RWPE1 (cell line): ENCODE data around the gene ARHGAP35.
A peak's percentile ranks its signal among the peaks of the same experiment; 100 is the strongest.
"Not testable (repeated sequence)": the region's sequence is repeated elsewhere in the genome, so short reads cannot be mapped to it uniquely, and the experiment has no call there.

Experiments used
- CTCF ChIA-PET: fragments of 350-600 bp; sonication (Branson Sonifier 250); formaldehyde crosslinking; extraction: SDS; loops from one replicate; lab custom pipeline; 2021; lab: Yijun Ruan, JAX
- POLR2A ChIA-PET: fragments of 400-600 bp; formaldehyde crosslinking; extraction: SDS; loops from one replicate; lab custom pipeline; 2020; ENCODE audit warnings: antibody characterized with exemption; ENCODE audit not compliant: low non-redundant PET; lab: Yijun Ruan, JAX
- DNase-seq: peaks from one replicate; pipeline ENCODE4 v3.0.0; 2012; ENCODE audit warnings: low spot score
- H3K27ac ChIP-seq: fragments of 450-650 bp; 2 replicates; pipeline ENCODE4 v1.5.1; 2017
- CTCF ChIP-seq: fragments of 450-650 bp; conservative IDR thresholded peaks from 2 replicates; pipeline ENCODE4 v1.5.1; 2017; ENCODE audit warnings: low read depth, mild to moderate bottlenecking

The ARHGAP35 gene

DNA sequence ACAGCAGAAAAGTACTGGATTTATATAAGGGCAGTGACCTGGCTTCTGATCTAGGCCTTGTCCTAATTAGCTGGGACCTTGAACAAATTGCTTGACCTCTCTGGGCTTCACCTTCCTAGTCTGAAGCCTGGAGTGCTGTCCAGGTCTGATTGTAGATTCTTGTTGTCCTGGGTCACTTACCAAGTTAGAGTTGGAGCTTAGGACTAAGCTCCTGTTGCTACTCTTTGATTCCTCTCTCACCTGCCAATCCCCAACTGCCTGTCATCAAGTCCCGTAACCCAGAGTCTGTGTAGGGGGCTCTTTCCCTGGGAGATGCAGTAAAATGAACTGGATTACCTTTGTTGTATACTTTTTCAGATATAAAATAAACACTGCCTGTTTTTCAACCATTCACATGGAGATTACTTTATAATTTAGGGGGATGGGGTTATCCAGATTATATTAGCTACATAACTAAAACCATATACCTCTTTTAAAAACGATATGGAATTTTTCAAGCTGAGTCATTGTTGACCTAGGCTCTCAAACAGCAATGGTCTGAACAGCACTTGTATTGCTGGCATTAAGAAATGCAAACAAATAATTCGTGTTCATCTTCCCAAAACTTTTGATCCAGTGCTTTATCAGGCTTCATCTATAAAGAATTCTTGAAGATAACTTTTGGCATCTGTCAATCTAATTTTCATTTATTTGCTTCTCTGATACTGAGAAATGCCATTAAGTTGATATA, 5.8 kb downstream of the ARHGAP35 start:
- H3K27ac ChIP-seq = 0 out of 2 replicates have a peak overlapping the region, but pooled peaks have one; percentile 22
- POLR2A ChIA-PET = no interaction called here
- no peak for DNase-seq
- no peak for TF ChIP-seq CTCF
- CTCF ChIA-PET = interaction anchor here (0.7 kb wide), 1 partner anchor 146 kb away, joined by 5 read pairs; no protein-coding TSS in a partner anchor

- H3K27ac ChIP-seq = no peak overlapping the region
- POLR2A ChIA-PET = no interaction called here
- DNase-seq = no peak
- TF ChIP-seq CTCF = no peak
- CTCF ChIA-PET = interaction anchor here (0.7 kb wide), 1 partner anchor 147 kb away, joined by 5 read pairs; no protein-coding TSS in a partner anchor
Observed at GRCh38 chr19:46867170-46867569, 6.4 kb downstream of the ARHGAP35 start.

- POLR2A ChIA-PET = interaction anchor here (0.6 kb wide), 1 partner anchor 124 kb away, joined by 4 read pairs; no protein-coding TSS in a partner anchor
- DNase-seq = no peak
- no peak for TF ChIP-seq CTCF
- CTCF ChIA-PET = interaction anchor here (0.6 to 0.7 kb wide), 3 partner anchors 34 to 254 kb away, joined by 3 to 6 read pairs (median 4); no protein-coding TSS in a partner anchor
- peak overlapping the region; percentile 44; the same call in 1 of the 2 replicates for H3K27ac ChIP-seq
Observed at GRCh38 chr19:46868025-46868802, 7.4 kb downstream of the ARHGAP35 start.

- POLR2A ChIA-PET, DNase-seq, H3K27ac ChIP-seq: not testable (repeated sequence)
- CTCF ChIA-PET = interaction anchor here (0.7 kb wide), 1 partner anchor 112 kb away, joined by 3 read pairs; no protein-coding TSS in a partner anchor
Observed at GRCh38 chr19:46871173-46871572, 10.4 kb downstream of the ARHGAP35 start.

GRCh38 chr19:46872967-46873366, 12.2 kb downstream of the ARHGAP35 start:
- H3K27ac ChIP-seq = no peak overlapping the region
- CTCF ChIA-PET = interaction anchor here (1.1 kb wide), 1 partner anchor 123 kb away, joined by 5 read pairs; no protein-coding TSS in a partner anchor

GRCh38 chr19:46875234-46875633, 14.4 kb downstream of the ARHGAP35 start:
- ChIA-PET CTCF (no interaction called here), POLR2A (no interaction called here)
- no peak for DNase-seq
- H3K27ac ChIP-seq = peak overlapping the region; percentile 65
- TF ChIP-seq CTCF = no peak

More at GRCh38 chr19:46872967-46873366, 12.2 kb downstream of the ARHGAP35 start:
- TF ChIP-seq CTCF = no peak
- DNase-seq = no peak
- POLR2A ChIA-PET = no interaction called here
